HCT116 (cell line): Measurements from ENCODE around the gene DNAJA4. TPM values are rescaled to one million over a fixed set of nuclear protein-coding genes. Genes with fewer than 3 reads are reported as not detected.
A peak's percentile ranks its signal among the peaks of the same experiment; 100 is the strongest.

Source experiments
- ATAC-seq: fragments of 200-7000 bp; cut with Tn5 transposase; 2 replicates; pipeline ENCODE4 v1.9.1; 2020; ENCODE audit warnings: mild to moderate bottlenecking, moderate library complexity
- BruUV-seq: library from RNA; stranded (reverse); fragments of 400-500 nt; replicated peaks from 2 replicates; lab custom pipeline; 2021; lab: Mats Ljungman, UMichigan
- CTCF ChIA-PET: fragments of 300-600 bp; sonication (Branson Sonifier 250); formaldehyde crosslinking; loops from one replicate; lab custom pipeline; 2021; ENCODE audit warnings: antibody characterized with exemption; lab: Charles Lee
- POLR2A ChIA-PET: fragments of 300-600, 350-600 bp; sonication (Branson Sonifier 250); formaldehyde crosslinking; loops from one replicate; lab custom pipeline; 2021; ENCODE audit warnings: antibody characterized with exemption; lab: Charles Lee
- RAD21 ChIA-PET, 2 experiments: fragments of 300-600 bp; sonication (Branson Sonifier 250); formaldehyde crosslinking; loops; one replicate each; lab custom pipeline; 2023; ENCODE audit warnings: low total read pairs in 2 of 2; ENCODE audit not compliant: uncharacterized antibody in 2 of 2, unreplicated experiment in 2 of 2, low non-redundant PET in 1 of 2; lab: Charles Lee
- DNase-seq: peaks from one replicate; pipeline ENCODE4 v3.0.0-alpha.2; 2010; ENCODE audit warnings: low read depth, low spot score
- H2AFZ ChIP-seq: fragments of 200-600 bp; shearing (Covaris generic), sonication (generic); 2 replicates; pipeline ENCODE4 v1.6.1; 2017; ENCODE audit warnings: low read depth, mixed run types, mixed read lengths, antibody characterized with exemption, low read length; ENCODE audit not compliant: poor library complexity, severe bottlenecking
- H3K27ac ChIP-seq: 2 replicates; pipeline ENCODE4 v1.5.1; 2012; ENCODE audit warnings: low read depth, low read length
- H3K27me3 ChIP-seq: fragments of 200-600 bp; sonication (generic); 2 replicates; pipeline ENCODE4 v1.6.1; 2016; ENCODE audit warnings: mixed run types, low read length, mixed read lengths; ENCODE audit not compliant: insufficient read depth
- H3K36me3 ChIP-seq, 2 experiments: fragments of 200-500 bp in 1 of 2; fragments of 200-600 bp in 1 of 2; sonication (Bioruptor generic) in 1 of 2; sonication (generic) in 1 of 2; 2 replicates each; pipeline versions ENCODE4 v1.5.1 to v1.6.1; 2014 to 2016; ENCODE audit warnings: low read length in 2 of 2, inconsistent platforms in 1 of 2, mixed read lengths in 1 of 2, mixed run types in 1 of 2; ENCODE audit not compliant: insufficient read depth in 2 of 2, control insufficient read depth in 1 of 2
- H3K4me1 ChIP-seq, 2 experiments: fragments of 200-600 bp in 1 of 2; sonication (generic) in 1 of 2; 2 replicates each; pipeline versions ENCODE4 v1.5.1 to v1.6.1; 2012 to 2017; ENCODE audit warnings: low read length in 2 of 2, inconsistent platforms in 1 of 2, mild to moderate bottlenecking in 1 of 2, mixed read lengths in 1 of 2, mixed run types in 1 of 2, moderate library complexity in 1 of 2; ENCODE audit not compliant: insufficient read depth in 2 of 2, control insufficient read depth in 1 of 2
- H3K4me2 ChIP-seq: fragments of 200-600 bp; sonication (generic); 2 replicates; pipeline ENCODE4 v1.6.1; 2017; ENCODE audit warnings: mixed run types, low read length, mixed read lengths
- H3K4me3 ChIP-seq, 2 experiments: fragments of 200-600 bp in 1 of 2; sonication (generic) in 1 of 2; replicated peaks in 1 of 2; 2 replicates each; pipeline ENCODE4 v1.5.1; 2011 to 2016; ENCODE audit warnings: low read length in 2 of 2, control low read depth in 1 of 2, low read depth in 1 of 2, mild to moderate bottlenecking in 1 of 2, mixed read lengths in 1 of 2, mixed run types in 1 of 2
- H3K79me2 ChIP-seq: fragments of 200-600 bp; sonication (generic); 2 replicates; pipeline ENCODE4 v1.6.1; 2017; ENCODE audit warnings: mild to moderate bottlenecking, mixed run types, low read length, moderate library complexity, mixed read lengths; ENCODE audit not compliant: insufficient read depth
- H3K9ac ChIP-seq: fragments of 200-600 bp; sonication (generic); 2 replicates; pipeline ENCODE4 v1.6.1; 2016; ENCODE audit warnings: low read length, mixed read lengths
- H3K9me2 ChIP-seq: fragments of 200-600 bp; sonication (generic), shearing (Covaris generic); 2 replicates; pipeline ENCODE4 v1.6.1; 2017; ENCODE audit warnings: mixed run types, mild to moderate bottlenecking, moderate library complexity; ENCODE audit not compliant: insufficient read depth
- H3K9me3 ChIP-seq, 2 experiments: fragments of 200-500 bp in 1 of 2; fragments of 200-600 bp in 1 of 2; sonication (Bioruptor generic) in 1 of 2; sonication (generic) in 1 of 2; 2 replicates each; pipeline ENCODE4 v1.6.1; 2014 to 2017; ENCODE audit warnings: low read length in 2 of 2, mixed read lengths in 2 of 2, inconsistent platforms in 1 of 2, low read depth in 1 of 2, mild to moderate bottlenecking in 1 of 2, mixed run types in 1 of 2, moderate library complexity in 1 of 2; ENCODE audit not compliant: control insufficient read depth in 1 of 2, insufficient read depth in 1 of 2
- H4K20me1 ChIP-seq: fragments of 200-600 bp; sonication (generic), shearing (Covaris generic); 2 replicates; pipeline ENCODE4 v1.6.1; 2017; ENCODE audit warnings: mixed run types, mild to moderate bottlenecking, moderate library complexity; ENCODE audit not compliant: insufficient read depth
- CBX3 ChIP-seq: IDR thresholded peaks from 2 replicates; pipeline ENCODE4 v1.6.1; 2012; ENCODE audit warnings: low read depth
- CEBPB ChIP-seq: IDR thresholded peaks from 2 replicates; pipeline ENCODE4 v1.6.1; 2012; ENCODE audit warnings: low read depth
- EGR1 ChIP-seq: IDR thresholded peaks from 2 replicates; pipeline ENCODE4 v1.6.1; 2012; ENCODE audit warnings: low read depth
- EZH2phosphoT487 ChIP-seq: fragments of 200-600 bp; IDR thresholded peaks from 2 replicates; pipeline ENCODE4 v1.6.1; 2018; ENCODE audit warnings: antibody characterized with exemption, borderline replicate concordance
- FOSL1 ChIP-seq: IDR thresholded peaks from 2 replicates; pipeline ENCODE4 v1.6.1; 2012; ENCODE audit warnings: low read depth
- JUND ChIP-seq: IDR thresholded peaks from 2 replicates; pipeline ENCODE4 v1.6.1; 2012
- MAX ChIP-seq: IDR thresholded peaks from 2 replicates; pipeline ENCODE4 v1.6.1; 2012
- POLR2A ChIP-seq: IDR thresholded peaks from 2 replicates; pipeline ENCODE4 v1.7.0; 2011; ENCODE audit warnings: borderline replicate concordance; ENCODE audit not compliant: insufficient read depth, insufficient read length; ENCODE audit errors: extremely low read depth
- POLR2AphosphoS5 ChIP-seq: IDR thresholded peaks from 2 replicates; pipeline ENCODE4 v1.6.1; 2011; ENCODE audit warnings: mild to moderate bottlenecking, low read depth, low read length, moderate library complexity
- RAD21 ChIP-seq: IDR thresholded peaks from 2 replicates; pipeline ENCODE4 v1.6.1; 2012; ENCODE audit warnings: low read depth, mild to moderate bottlenecking
- REST ChIP-seq: IDR thresholded peaks from 2 replicates; pipeline ENCODE4 v1.6.1; 2012; ENCODE audit warnings: low read depth
- SIN3A ChIP-seq: IDR thresholded peaks from 2 replicates; pipeline ENCODE4 v1.6.1; 2012; ENCODE audit warnings: low read depth
- SP1 ChIP-seq: IDR thresholded peaks from 2 replicates; pipeline ENCODE4 v1.6.1; 2012; ENCODE audit warnings: low read depth
- SRF ChIP-seq: IDR thresholded peaks from 2 replicates; pipeline ENCODE4 v1.6.1; 2012; ENCODE audit warnings: low read depth
- TCF7L2 ChIP-seq: IDR thresholded peaks from 2 replicates; pipeline ENCODE4 v1.7.0; 2011; ENCODE audit warnings: borderline replicate concordance, inconsistent platforms; ENCODE audit not compliant: insufficient read depth, insufficient read length; ENCODE audit errors: extremely low read depth
- YY1 ChIP-seq: IDR thresholded peaks from 2 replicates; pipeline ENCODE4 v1.6.1; 2011; ENCODE audit warnings: low read length, low read depth, moderate library complexity, mild to moderate bottlenecking; ENCODE audit not compliant: insufficient replicate concordance; ENCODE audit errors: extremely low read depth
- ZBTB33 ChIP-seq: IDR thresholded peaks from 2 replicates; pipeline ENCODE4 v1.6.1; 2011; ENCODE audit warnings: mild to moderate bottlenecking, low read length, moderate library complexity; ENCODE audit not compliant: insufficient replicate concordance; ENCODE audit errors: extremely low read depth
- ZNF274 ChIP-seq: fragments of 200-500 bp; sonication (Bioruptor generic); IDR thresholded peaks from 2 replicates; pipeline ENCODE4 v1.6.1; 2014; ENCODE audit warnings: mild to moderate bottlenecking, low read depth, low read length, inconsistent platforms
- intact Hi-C: fragments of 100-400 bp; cut with micrococcal nuclease; formaldehyde crosslinking; loops from 2 replicates; pipeline ENCODE4 v1.10.0; 2022
- total RNA-seq: library from RNA; stranded (reverse); gene quantifications from one replicate; pipeline ENCODE4 v1.2.1, GENCODE V29; 2021; ENCODE audit not compliant: unreplicated experiment

Gene DNAJA4
- total RNA-seq, 1 experiment from 2014 or later: 66.6 TPM

DNA sequence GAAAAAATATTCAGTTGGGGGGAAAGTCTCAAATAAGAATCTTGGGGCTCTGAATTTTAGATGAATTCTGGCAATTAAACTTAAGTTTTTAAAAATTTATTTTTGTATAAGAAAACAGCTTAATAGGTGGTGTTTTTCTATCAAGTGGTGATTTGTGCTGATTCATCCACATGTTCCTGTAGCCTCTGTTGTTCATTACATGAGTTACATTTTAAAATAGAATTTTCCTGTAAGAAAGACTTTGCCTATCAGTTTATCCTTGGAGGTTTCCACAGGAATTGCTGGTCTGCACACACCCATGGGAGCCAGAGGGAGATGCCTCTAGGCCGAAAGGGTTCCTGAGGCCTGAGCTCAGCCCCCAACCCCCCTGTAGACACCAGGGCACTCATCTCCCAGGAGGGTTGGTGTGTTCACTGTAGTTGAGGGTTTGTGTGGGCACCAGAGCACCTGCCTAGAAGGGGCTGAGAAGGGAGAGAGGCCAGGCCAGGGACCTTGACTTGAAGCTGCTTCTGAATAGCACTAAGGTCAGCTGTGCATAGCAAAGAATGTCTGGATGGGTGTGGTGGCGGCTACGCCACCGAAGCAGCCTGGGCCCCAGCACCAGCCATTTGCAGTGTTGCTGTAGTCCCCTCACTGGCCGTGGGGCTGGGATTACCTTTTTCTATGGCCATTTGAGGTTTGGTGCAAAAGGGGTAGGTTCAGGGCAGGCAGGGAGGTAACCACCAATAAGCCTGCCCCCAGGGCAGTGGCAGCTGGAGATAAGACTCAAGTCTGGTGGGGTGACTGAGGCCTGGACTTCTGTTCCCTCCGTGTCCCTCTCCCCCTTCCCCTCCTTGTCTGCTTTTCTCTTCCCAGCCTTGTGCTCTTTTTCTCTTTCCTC is 11.9 kb downstream of the DNAJA4 start:
- Histone ChIP-seq H2AFZ (no peak overlapping the region), H3K79me2 (peaks cover 61% of the 10 kb centered on the region), H3K9me3 (no peaks in the 10 kb centered on the region), H3K36me3 (peaks cover 50 to 67% of the 10 kb centered on the region in 2 experiments), H3K9ac (no peak overlapping the region), H3K27me3 (no peaks in the 10 kb centered on the region), H3K4me2 (no peak overlapping the region), H4K20me1 (no peaks in the 10 kb centered on the region), H3K9me2 (no peaks in the 10 kb centered on the region), H3K27ac (peak overlapping the region; percentile 14; the same call in 1 of the 2 replicates), H3K4me1 (no peaks in the 10 kb centered on the region), H3K4me3 (no peak overlapping the region)
- ATAC-seq: no peak
- RAD21 ChIA-PET: no interaction called here
- CTCF ChIA-PET: no interaction called here
- DNase-seq: no peak
- BruUV-seq: no TSS peak
- TF ChIP-seq SP1: no peak
- TF ChIP-seq SIN3A: no peak
- no peak for TF ChIP-seq ZBTB33
- no peak for TF ChIP-seq SRF
- no peak for TF ChIP-seq REST
- TF ChIP-seq JUND: no peak
- TF ChIP-seq EGR1: no peak
- no peak for TF ChIP-seq POLR2AphosphoS5
- no peak for TF ChIP-seq FOSL1
- no peak for TF ChIP-seq ZNF274
- no peak for TF ChIP-seq CEBPB
- no peak for TF ChIP-seq CBX3
- no peak for TF ChIP-seq POLR2A
- TF ChIP-seq RAD21: no peak
- TF ChIP-seq EZH2phosphoT487: no peak
- TF ChIP-seq YY1: no peak
- TF ChIP-seq MAX: no peak
- TF ChIP-seq TCF7L2: no peak
- POLR2A ChIA-PET: no interaction called here
- intact Hi-C loops: no loop called here
